ENCODE results near the gene IL17RA.

DNA sequence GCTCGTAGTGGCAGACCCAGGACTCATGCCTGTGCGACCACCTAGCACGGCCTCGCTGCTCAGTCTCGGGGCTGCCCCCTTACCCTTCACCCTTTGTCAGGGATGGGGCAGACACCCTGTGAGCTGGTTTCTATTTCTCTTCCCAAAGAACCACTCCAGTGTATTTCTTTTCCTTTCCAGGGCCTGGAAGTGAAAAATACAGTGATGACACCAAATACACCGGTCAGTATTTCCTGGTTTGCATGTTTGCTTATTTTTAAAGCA lies 22.7 kb downstream of the IL17RA start:
- no peak for TF ChIP-seq POLR2AphosphoS5 (IDR thresholded peaks at IDR 0.05; ENCODE audit: low read depth, low read length)
- TF ChIP-seq SIN3A (IDR thresholded peaks at IDR 0.05; ENCODE audit: borderline replicate concordance, insufficient read depth, low read length), result no peak
- no peak for TF ChIP-seq TAF1 (IDR thresholded peaks at IDR 0.05; ENCODE audit: borderline replicate concordance, insufficient read depth, low read length)
- TF ChIP-seq, protein P1, sequence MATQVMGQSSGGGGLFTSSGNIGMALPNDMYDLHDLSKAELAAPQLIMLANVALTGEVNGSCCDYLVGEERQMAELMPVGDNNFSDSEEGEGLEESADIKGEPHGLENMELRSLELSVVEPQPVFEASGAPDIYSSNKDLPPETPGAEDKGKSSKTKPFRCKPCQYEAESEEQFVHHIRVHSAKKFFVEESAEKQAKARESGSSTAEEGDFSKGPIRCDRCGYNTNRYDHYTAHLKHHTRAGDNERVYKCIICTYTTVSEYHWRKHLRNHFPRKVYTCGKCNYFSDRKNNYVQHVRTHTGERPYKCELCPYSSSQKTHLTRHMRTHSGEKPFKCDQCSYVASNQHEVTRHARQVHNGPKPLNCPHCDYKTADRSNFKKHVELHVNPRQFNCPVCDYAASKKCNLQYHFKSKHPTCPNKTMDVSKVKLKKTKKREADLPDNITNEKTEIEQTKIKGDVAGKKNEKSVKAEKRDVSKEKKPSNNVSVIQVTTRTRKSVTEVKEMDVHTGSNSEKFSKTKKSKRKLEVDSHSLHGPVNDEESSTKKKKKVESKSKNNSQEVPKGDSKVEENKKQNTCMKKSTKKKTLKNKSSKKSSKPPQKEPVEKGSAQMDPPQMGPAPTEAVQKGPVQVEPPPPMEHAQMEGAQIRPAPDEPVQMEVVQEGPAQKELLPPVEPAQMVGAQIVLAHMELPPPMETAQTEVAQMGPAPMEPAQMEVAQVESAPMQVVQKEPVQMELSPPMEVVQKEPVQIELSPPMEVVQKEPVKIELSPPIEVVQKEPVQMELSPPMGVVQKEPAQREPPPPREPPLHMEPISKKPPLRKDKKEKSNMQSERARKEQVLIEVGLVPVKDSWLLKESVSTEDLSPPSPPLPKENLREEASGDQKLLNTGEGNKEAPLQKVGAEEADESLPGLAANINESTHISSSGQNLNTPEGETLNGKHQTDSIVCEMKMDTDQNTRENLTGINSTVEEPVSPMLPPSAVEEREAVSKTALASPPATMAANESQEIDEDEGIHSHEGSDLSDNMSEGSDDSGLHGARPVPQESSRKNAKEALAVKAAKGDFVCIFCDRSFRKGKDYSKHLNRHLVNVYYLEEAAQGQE (IDR thresholded peaks at IDR 0.05; ENCODE audit: insufficient read depth in 1 of 2, low read depth in 2 of 2, low read length in 2 of 2), result no peak
